HepG2 (cell line): ENCODE measurements around the gene SLC5A4. TPM values are rescaled to one million over a fixed set of nuclear protein-coding genes. Genes with fewer than 3 reads are reported as not detected.

Experiments
- ATAC-seq: fragments of 200-7000 bp; cut with Tn5 transposase; 3 replicates; pipeline ENCODE4 v1.9.1; 2020; ENCODE audit warnings: mild to moderate bottlenecking, moderate library complexity
- BruUV-seq: library from RNA; stranded (reverse); fragments of 400-500 nt; replicated peaks from 2 replicates; lab custom pipeline; 2021; lab: Mats Ljungman, UMichigan
- CTCF ChIA-PET: fragments of 300-600 bp; formaldehyde crosslinking; extraction: SDS; loops from one replicate; lab custom pipeline; 2021; ENCODE audit warnings: low total read pairs, inconsistent platforms, low intra/inter-chr PET ratio; lab: Yijun Ruan, JAX
- POLR2A ChIA-PET: fragments of 350-600 bp; sonication (Branson Sonifier 250); formaldehyde crosslinking; loops from one replicate; lab custom pipeline; 2020; ENCODE audit warnings: antibody characterized with exemption, inconsistent platforms; lab: Yijun Ruan, JAX
- DNase-seq: peaks from one replicate; pipeline ENCODE4 v3.0.0-alpha.2; 2015; ENCODE audit warnings: low spot score
- FAIRE-seq: peaks from 3 replicates; lab custom pipeline; 2011; peaks lifted over from hg19 to GRCh38; lab: Jason Lieb, UNC
- H2AFZ ChIP-seq: one replicate; pipeline ENCODE4 v1.6.1; 2011; ENCODE audit warnings: low read length, inconsistent platforms
- H3K27ac ChIP-seq: fragments of 300-600 bp; 3 replicates; pipeline ENCODE4 v1.8.0; 2011; ENCODE audit warnings: mixed run types, mild to moderate bottlenecking, mixed read lengths, low read length, inconsistent platforms; ENCODE audit not compliant: insufficient read depth; ENCODE audit errors: extremely low read length
- H3K27me3 ChIP-seq, 2 experiments: fragments of 200-600 bp in 1 of 2; 2 replicates in 1 of 2; 3 replicates in 1 of 2; pipeline versions ENCODE4 v1.6.0 to v1.8.0; 2011; ENCODE audit warnings: low read length in 2 of 2, mild to moderate bottlenecking in 2 of 2, moderate library complexity in 2 of 2, inconsistent platforms in 1 of 2; ENCODE audit not compliant: insufficient read depth in 2 of 2, control insufficient read depth in 1 of 2
- H3K36me3 ChIP-seq, 2 experiments: fragments of 200-600 bp in 1 of 2; replicated peaks in 1 of 2; 2 replicates in 1 of 2; 3 replicates in 1 of 2; pipeline versions ENCODE4 v1.5.1 to v1.8.0; 2011; ENCODE audit warnings: low read length in 2 of 2, inconsistent platforms in 1 of 2; ENCODE audit not compliant: insufficient read depth in 2 of 2, control insufficient read depth in 1 of 2
- H3K4me1 ChIP-seq: 2 replicates; pipeline ENCODE4 v1.5.1; 2012; ENCODE audit warnings: low read length, inconsistent platforms; ENCODE audit not compliant: insufficient read depth
- H3K4me2 ChIP-seq: 2 replicates; pipeline ENCODE4 v1.6.0; 2011; ENCODE audit warnings: low read depth, low read length, inconsistent platforms
- H3K4me3 ChIP-seq, 3 experiments: fragments of 200-600 bp in 1 of 3; sonication (generic), shearing (Covaris generic) in 1 of 3; replicated peaks in 1 of 3; 2 replicates each; pipeline ENCODE4 v1.5.1; 2011 to 2016; ENCODE audit warnings: low read length in 3 of 3, inconsistent platforms in 2 of 3, low read depth in 2 of 3, mild to moderate bottlenecking in 2 of 3, control low read depth in 1 of 3, mixed read lengths in 1 of 3; ENCODE audit not compliant: insufficient read depth in 1 of 3
- H3K79me2 ChIP-seq: one replicate; pipeline ENCODE4 v1.6.1; 2011; ENCODE audit warnings: low read length, inconsistent platforms; ENCODE audit not compliant: insufficient read depth
- H3K9ac ChIP-seq: 2 replicates; pipeline ENCODE4 v1.6.0; 2011; ENCODE audit warnings: mild to moderate bottlenecking, low read depth, low read length, inconsistent platforms; ENCODE audit not compliant: insufficient read depth
- H3K9me3 ChIP-seq: 2 replicates; pipeline ENCODE4 v1.5.1; 2012; ENCODE audit warnings: mild to moderate bottlenecking, low read length
- H4K20me1 ChIP-seq: 2 replicates; pipeline ENCODE4 v1.6.0; 2011; ENCODE audit warnings: inconsistent platforms, mild to moderate bottlenecking, low read length, moderate library complexity; ENCODE audit not compliant: insufficient read depth
- AKNA ChIP-seq: sonication (generic); formaldehyde crosslinking; IDR thresholded peaks from 2 replicates; pipeline ENCODE4 v1.4.0; 2020; ENCODE audit warnings: missing genetic modification reagents, borderline replicate concordance
- E2F2 ChIP-seq: sonication (generic); formaldehyde crosslinking; IDR thresholded peaks from 2 replicates; pipeline ENCODE4 v1.4.0; 2020; ENCODE audit warnings: missing genetic modification reagents, borderline replicate concordance
- PITX1 ChIP-seq: sonication (generic); formaldehyde crosslinking; IDR thresholded peaks from 2 replicates; pipeline ENCODE4 v1.5.1; 2020; ENCODE audit warnings: mild to moderate bottlenecking, missing genetic modification reagents
- RXRB ChIP-seq: IDR thresholded peaks from 2 replicates; pipeline ENCODE4 v1.6.1; 2016; ENCODE audit warnings: borderline replicate concordance, missing genetic modification reagents, missing compliant biosample characterization
- TCF7 ChIP-seq: sonication (generic); IDR thresholded peaks from 2 replicates; pipeline ENCODE4 v1.6.1; 2016; ENCODE audit warnings: antibody characterized with exemption, low read depth
- ZBTB43 ChIP-seq: sonication (generic); formaldehyde crosslinking; conservative IDR thresholded peaks from 2 replicates; pipeline ENCODE4 v1.4.0; 2020; ENCODE audit warnings: missing genetic modification reagents
- ZNF382 ChIP-seq: sonication (generic); formaldehyde crosslinking; IDR thresholded peaks from 2 replicates; pipeline ENCODE4 v1.5.0; 2020; ENCODE audit warnings: missing genetic modification reagents, mild to moderate bottlenecking, borderline replicate concordance
- ZNF747 ChIP-seq: sonication (generic); formaldehyde crosslinking; IDR thresholded peaks from 2 replicates; pipeline ENCODE4 v1.8.1; 2023; ENCODE audit warnings: missing genetic modification reagents, mild to moderate bottlenecking, borderline replicate concordance
- ZNF770 ChIP-seq: sonication (generic); formaldehyde crosslinking; IDR thresholded peaks from 2 replicates; pipeline ENCODE4 v1.5.0; 2020; ENCODE audit warnings: mild to moderate bottlenecking, missing genetic modification reagents
- WGBS: methylation state at CpG from one replicate; pipeline ENCODE4 v1.1.6; 2017; ENCODE audit warnings: low lambda C conversion rate; 5-methylcytosine and 5-hydroxymethylcytosine counted together
- in situ Hi-C: cut with HindIII; loops from 2 replicates; pipeline ENCODE4 v1.10.0; 2017; ENCODE audit warnings: low pct_unique_long_range_greater_than_20kb; ENCODE audit not compliant: extremely low pct_ligation_motif_present
- intact Hi-C: fragments of 100-400 bp; cut with micrococcal nuclease; formaldehyde crosslinking; loops from one replicate; pipeline ENCODE4 v1.10.0; 2022; ENCODE audit not compliant: unreplicated experiment
- polyA plus RNA-seq, 8 experiments: library from polyadenylated mRNA; depleted of rRNA in 3 of 8; stranded (reverse) in 7 of 8; unstranded in 1 of 8; fragments of >200 nt; fragmentation: Illumina TruSeq in 4 of 8; extraction: Trizol in 4 of 8; gene quantifications; 2 replicates each; pipeline versions ENCODE4 v1.2.1 to v1.2.3, GENCODE V29; 2011 to 2016; ENCODE audit warnings: low read depth in 4 of 8, missing spikeins in 1 of 8, mixed read lengths in 1 of 8; ENCODE audit not compliant: insufficient read depth in 1 of 8
- total RNA-seq, 5 experiments: library from RNA; depleted of rRNA; stranded (reverse); fragments of >200 nt; fragmentation: Illumina TruSeq; extraction: Trizol; gene quantifications; 2 replicates each; pipeline ENCODE4 v1.2.3, GENCODE V29; 2016; ENCODE audit warnings: low read depth in 1 of 5

The SLC5A4 gene
- total and polyA plus RNA-seq, 2 of the 13 experiments (the other 11 are each of a cell fraction or from before 2014, with no cell fraction given): not detected

GRCh38 chr22:32245042-32245441 is 10.1 kb downstream of the SLC5A4 start (continued):
- no peak for TF ChIP-seq ZNF747 (CRISPR knock-in tag)
- TF ChIP-seq E2F2: no peak
- TF ChIP-seq RXRB (CRISPR knock-in tag): peak; percentile 46; the same call in 1 of the 2 replicates
- no peak for TF ChIP-seq ZBTB43 (CRISPR knock-in tag)
- TF ChIP-seq PITX1 (CRISPR knock-in tag): no peak
- no peak for TF ChIP-seq ZNF382 (CRISPR knock-in tag)

GRCh38 chr22:32244547-32244946 is 10.6 kb downstream of the SLC5A4 start:
- H4K20me1 ChIP-seq: no peaks in the 10 kb centered on the region
- no peak for DNase-seq
- intact Hi-C loops: no loop called here
- no peak for TF ChIP-seq AKNA (CRISPR knock-in tag)
- peak; percentile 91 for TF ChIP-seq ZNF770 (CRISPR knock-in tag)
- TF ChIP-seq TCF7: no peak
- TF ChIP-seq, all 625 proteins: peak for 1
- no peaks in the 10 kb centered on the region for H3K79me2 ChIP-seq
- ATAC-seq (no peak), FAIRE-seq (no peak)
- in situ Hi-C loops: no loop called here
- no peak overlapping the region for H3K9ac ChIP-seq
- no TSS peak for BruUV-seq
- no peaks in the 10 kb centered on the region for H3K36me3 ChIP-seq
- H3K4me2 ChIP-seq: 0 out of 2 replicates have a peak overlapping the region, but pooled peaks have one; percentile 48
- WGBS: 83% methylated on average over 1 of the region's 1 CpG
- ChIA-PET POLR2A (no interaction called here), CTCF (no interaction called here)
- no peak overlapping the region for H2AFZ ChIP-seq
- no peak overlapping the region for H3K27ac ChIP-seq
- H3K27me3 ChIP-seq: no peaks in the 10 kb centered on the region; a peak in 1 of 5 replicates
- peaks cover 52% of the 10 kb centered on the region for H3K4me1 ChIP-seq
- no peaks in the 10 kb centered on the region for H3K9me3 ChIP-seq
- no peak overlapping the region for H3K4me3 ChIP-seq
